IMR-90 (cell line): ENCODE data around the gene CUX1. TPM values are rescaled to one million over a fixed set of nuclear protein-coding genes. Genes with fewer than 3 reads are reported as not detected.

Source experiments
- ATAC-seq: fragments of 200-7000 bp; cut with Tn5 transposase; 2 replicates; pipeline ENCODE4 v1.9.1; 2020; ENCODE audit warnings: low read depth, mild to moderate bottlenecking, moderate library complexity
- BruUV-seq: library from RNA; stranded (reverse); fragments of 400-500 nt; replicated peaks from 2 replicates; lab custom pipeline; 2021; lab: Mats Ljungman, UMichigan
- CTCF ChIA-PET: fragments of 300-600 bp; formaldehyde crosslinking; extraction: SDS; loops from one replicate; lab custom pipeline; 2021; ENCODE audit warnings: antibody characterized with exemption; lab: Yijun Ruan, JAX
- POLR2A ChIA-PET: fragments of 300-600 bp; sonication (Branson Sonifier 250); formaldehyde crosslinking; loops from one replicate; lab custom pipeline; 2022; ENCODE audit warnings: antibody characterized with exemption; ENCODE audit not compliant: unreplicated experiment; lab: Charles Lee
- DNase-seq: peaks from one replicate; pipeline ENCODE4 v3.0.0; 2013
- H2AFZ ChIP-seq: replicated peaks from 2 replicates; pipeline ENCODE3; 2013; ENCODE audit warnings: low read length, mild to moderate bottlenecking; ENCODE audit not compliant: poor library complexity
- H2AK5ac ChIP-seq: 2 replicates; pipeline ENCODE4 v1.6.1; 2013; ENCODE audit warnings: low read depth, low read length, inconsistent platforms
- H2AK9ac ChIP-seq: replicated peaks from 2 replicates; pipeline ENCODE3; 2013; ENCODE audit warnings: mild to moderate bottlenecking, low read depth, low read length, moderate library complexity; ENCODE audit not compliant: poor library complexity
- H2BK120ac ChIP-seq: 2 replicates; pipeline ENCODE4 v1.6.1; 2013; ENCODE audit warnings: low read depth, low read length, inconsistent platforms
- H2BK15ac ChIP-seq: 3 replicates; pipeline ENCODE4 v1.6.1; 2013; ENCODE audit warnings: low read depth, low read length, inconsistent platforms
- H2BK20ac ChIP-seq: 2 replicates; pipeline ENCODE4 v1.6.1; 2013; ENCODE audit warnings: low read depth, mild to moderate bottlenecking, inconsistent platforms, low read length, moderate library complexity
- H2BK5ac ChIP-seq: 2 replicates; pipeline ENCODE4 v1.6.1; 2013; ENCODE audit warnings: mild to moderate bottlenecking, low read depth, low read length, inconsistent platforms; ENCODE audit not compliant: poor library complexity, severe bottlenecking
- H3K14ac ChIP-seq: replicated peaks from 2 replicates; pipeline ENCODE4 v1.6.1; 2013; ENCODE audit warnings: low read depth, low read length, inconsistent platforms
- H3K18ac ChIP-seq: 2 replicates; pipeline ENCODE4 v1.6.1; 2013; ENCODE audit warnings: low read depth, low read length, control low read depth
- H3K23ac ChIP-seq: 2 replicates; pipeline ENCODE4 v1.6.1; 2013; ENCODE audit warnings: low read depth, low read length, inconsistent platforms
- H3K27ac ChIP-seq: 2 replicates; pipeline ENCODE4 v1.5.1; 2013; ENCODE audit warnings: mild to moderate bottlenecking, control low read depth, low read length; ENCODE audit not compliant: insufficient read depth
- H3K27me3 ChIP-seq: 2 replicates; pipeline ENCODE4 v1.6.1; 2013; ENCODE audit warnings: low read length; ENCODE audit not compliant: control insufficient read depth, insufficient read depth
- H3K36me3 ChIP-seq: 2 replicates; pipeline ENCODE4 v1.6.1; 2013; ENCODE audit warnings: low read length, mixed read lengths; ENCODE audit not compliant: control insufficient read depth, insufficient read depth
- H3K4ac ChIP-seq: 2 replicates; pipeline ENCODE4 v1.6.1; 2013; ENCODE audit warnings: low read depth, low read length, inconsistent platforms
- H3K4me1 ChIP-seq: 2 replicates; pipeline ENCODE4 v1.6.1; 2013; ENCODE audit warnings: low read length, mixed read lengths; ENCODE audit not compliant: control insufficient read depth, insufficient read depth
- H3K4me2 ChIP-seq: 2 replicates; pipeline ENCODE4 v1.6.1; 2013; ENCODE audit warnings: low read depth, mild to moderate bottlenecking, control low read depth, low read length, moderate library complexity
- H3K4me3 ChIP-seq: 2 replicates; pipeline ENCODE4 v1.5.1; 2013; ENCODE audit warnings: low read depth, mild to moderate bottlenecking, control low read depth, low read length, moderate library complexity; ENCODE audit not compliant: insufficient read depth
- H3K56ac ChIP-seq: 2 replicates; pipeline ENCODE4 v1.6.1; 2013; ENCODE audit warnings: low read length, inconsistent platforms; ENCODE audit not compliant: insufficient read depth; ENCODE audit errors: extremely low read depth
- H3K79me1 ChIP-seq, 2 experiments: 2 replicates each; pipeline ENCODE4 v1.6.1; 2013; ENCODE audit warnings: low read length in 2 of 2, inconsistent platforms in 1 of 2, low read depth in 1 of 2
- H3K9ac ChIP-seq: 2 replicates; pipeline ENCODE4 v1.6.1; 2013; ENCODE audit warnings: low read depth, low read length, control low read depth
- H3K9me1 ChIP-seq: 2 replicates; pipeline ENCODE4 v1.6.1; 2013; ENCODE audit warnings: low read length, inconsistent platforms; ENCODE audit not compliant: insufficient read depth
- H3K9me3 ChIP-seq: 2 replicates; pipeline ENCODE4 v1.6.1; 2013; ENCODE audit warnings: low read length; ENCODE audit not compliant: control insufficient read depth, insufficient read depth
- H4K20me1 ChIP-seq: 2 replicates; pipeline ENCODE4 v1.6.1; 2013; ENCODE audit warnings: low read length, inconsistent platforms; ENCODE audit not compliant: insufficient read depth
- H4K5ac ChIP-seq: 2 replicates; pipeline ENCODE4 v1.6.1; 2013; ENCODE audit warnings: mild to moderate bottlenecking, low read depth, low read length, control low read depth
- H4K8ac ChIP-seq, 2 experiments: 2 replicates each; pipeline ENCODE4 v1.6.1; 2013; ENCODE audit warnings: low read depth in 2 of 2, low read length in 2 of 2, control low read depth in 1 of 2, inconsistent platforms in 1 of 2
- H4K91ac ChIP-seq: 2 replicates; pipeline ENCODE4 v1.6.1; 2013; ENCODE audit warnings: low read depth, low read length, inconsistent platforms; ENCODE audit not compliant: insufficient read depth
- BHLHE40 ChIP-seq: fragments of 150-350 bp; IDR thresholded peaks from 2 replicates; pipeline ENCODE4 v1.6.1; 2016; ENCODE audit warnings: mild to moderate bottlenecking, low read depth, low read length
- CEBPB ChIP-seq: IDR thresholded peaks from 2 replicates; pipeline ENCODE4 v1.6.1; 2012; ENCODE audit warnings: low read depth, low read length, improper control_type of control experiment
- CHD1 ChIP-seq: IDR thresholded peaks from 2 replicates; pipeline ENCODE4 v1.6.1; 2012; ENCODE audit warnings: low read depth, low read length, improper control_type of control experiment
- MAZ ChIP-seq: IDR thresholded peaks from 2 replicates; pipeline ENCODE4 v1.6.1; 2012; ENCODE audit warnings: low read depth, mild to moderate bottlenecking, low read length, improper control_type of control experiment, moderate library complexity, borderline replicate concordance
- MXI1 ChIP-seq: IDR thresholded peaks from 2 replicates; pipeline ENCODE4 v1.6.1; 2012; ENCODE audit warnings: low read depth, mild to moderate bottlenecking, low read length, moderate library complexity, borderline replicate concordance
- NFE2L2 ChIP-seq: fragments of 150-350 bp; IDR thresholded peaks from 2 replicates; pipeline ENCODE4 v1.6.1; 2016; ENCODE audit warnings: low read depth, mild to moderate bottlenecking, low read length
- POLR2A ChIP-seq: IDR thresholded peaks from 2 replicates; pipeline ENCODE4 v1.6.1; 2012; ENCODE audit warnings: mild to moderate bottlenecking, low read depth, low read length
- RAD21 ChIP-seq: IDR thresholded peaks from 2 replicates; pipeline ENCODE4 v1.6.1; 2012; ENCODE audit warnings: low read length, improper control_type of control experiment
- RCOR1 ChIP-seq: IDR thresholded peaks from 2 replicates; pipeline ENCODE4 v1.6.1; 2012; ENCODE audit warnings: mild to moderate bottlenecking, low read length, improper control_type of control experiment; ENCODE audit not compliant: insufficient replicate concordance
- WGBS, 2 experiments: methylation state at CpG; one replicate each; pipeline versions ENCODE4 v1.1.5 to v1.1.7; 2013; ENCODE audit warnings: missing lambda C conversion rate in 2 of 2; ENCODE audit not compliant: insufficient read length in 1 of 2; ENCODE audit errors: extremely low coverage in 2 of 2; 5-methylcytosine and 5-hydroxymethylcytosine counted together
- dilution Hi-C: fragments of 300-500 bp; cut with HindIII; formaldehyde crosslinking; loops from one replicate; pipeline ENCODE4 v1.14.3; 2018; ENCODE audit warnings: low sequenced_read_pairs; ENCODE audit not compliant: unreplicated experiment
- in situ Hi-C: fragments of 300-500 bp; cut with MboI; formaldehyde crosslinking; loops from 3 replicates; pipeline ENCODE4 v1.14.3; 2019; ENCODE audit warnings: low sequenced_read_pairs, inconsistent platforms, mixed read lengths
- intact Hi-C: fragments of 100-400 bp; cut with micrococcal nuclease; formaldehyde crosslinking; loops from 2 replicates; pipeline ENCODE4 v1.10.0; 2022
- polyA plus RNA-seq, 3 experiments: library from polyadenylated mRNA; depleted of rRNA; stranded (reverse); fragments of >200 nt; gene quantifications; 2 replicates each; pipeline ENCODE4 v1.2.3, GENCODE V29; 2012; ENCODE audit warnings: low replicate concordance in 1 of 3
- total RNA-seq: library from RNA; depleted of rRNA; stranded (reverse); fragments of >200 nt; gene quantifications from 2 replicates; pipeline ENCODE4 v1.2.3, GENCODE V29; 2012
- TF ChIP-seq, protein P1 (sequence below): fragments of 150-350 bp; IDR thresholded peaks from 2 replicates; pipeline ENCODE4 v1.6.1; 2016; ENCODE audit warnings: low read depth, mild to moderate bottlenecking, low read length, moderate library complexity, borderline replicate concordance
- TF ChIP-seq, protein P2 (sequence below): conservative IDR thresholded peaks from 2 replicates; pipeline ENCODE4 v1.5.1; 2012; ENCODE audit warnings: mild to moderate bottlenecking, low read depth, low read length, improper control_type of control experiment
- TF ChIP-seq, protein P3 (sequence below): fragments of 150-350 bp; IDR thresholded peaks from 2 replicates; pipeline ENCODE4 v1.6.1; 2017; ENCODE audit warnings: mild to moderate bottlenecking, antibody characterized with exemption, low read length, low read depth

Gene CUX1
- total and polyA plus RNA-seq, 2 of the 4 experiments (the other 2 are of a cell fraction) = 19.7 to 46.4 TPM

DNA sequence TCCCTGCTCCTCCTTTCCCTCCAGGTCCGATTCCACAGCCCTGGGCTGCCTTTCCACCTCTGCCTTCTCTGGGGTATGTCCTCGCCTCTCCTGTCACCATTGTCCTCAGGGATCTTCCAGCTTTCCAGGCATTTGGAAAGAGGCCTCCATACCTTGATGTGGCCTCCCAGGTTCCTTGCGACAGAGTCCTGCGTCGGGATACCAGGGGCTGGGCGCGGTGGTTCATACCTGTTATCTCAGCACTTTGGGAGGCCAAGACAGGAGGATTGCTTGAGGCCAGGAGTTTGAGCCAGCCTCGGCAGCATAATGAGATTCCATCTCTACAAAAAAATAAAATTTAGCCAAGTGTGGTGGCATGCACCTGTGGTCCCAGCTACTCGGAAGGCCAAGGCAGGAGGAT lies 171.1 kb downstream of the CUX1 start:
- Histone ChIP-seq H4K5ac (no peak overlapping the region), H3K79me1 (peaks cover 43 to 60% of the 10 kb centered on the region in 2 experiments), H3K9ac (no peak overlapping the region), H3K36me3 (peaks cover under 1% of the 10 kb centered on the region), H3K56ac (no peak overlapping the region), H2BK20ac (no peak overlapping the region), H3K4me1 (peaks cover 7% of the 10 kb centered on the region; the same call in 1 of the 2 replicates), H3K4me3 (no peak overlapping the region), H3K18ac (no peak overlapping the region), H4K8ac (no peak overlapping the region), H3K9me1 (peaks cover 16% of the 10 kb centered on the region), H2AFZ (no peak overlapping the region), H3K9me3 (no peaks in the 10 kb centered on the region; the same call in 1 of the 2 replicates), H3K27ac (no peak overlapping the region), H2BK5ac (no peak overlapping the region), H3K4me2 (no peak overlapping the region), H4K20me1 (peaks cover 36% of the 10 kb centered on the region), H3K27me3 (no peaks in the 10 kb centered on the region), H3K23ac (no peak overlapping the region), H2AK5ac (no peak overlapping the region), H2AK9ac (no peak overlapping the region), H3K14ac (no peak overlapping the region), H2BK120ac (no peak overlapping the region), H4K91ac (no peak overlapping the region), H2BK15ac (no peak overlapping the region), H3K4ac (no peak overlapping the region)
- ChIA-PET CTCF (interaction anchor here (0.6 kb wide), 1 partner anchor 9 kb away, joined by 4 read pairs; no protein-coding TSS in a partner anchor), POLR2A (no interaction called here)
- 80% methylated on average over 1 of the region's 9 CpGs; no CpG with 5 or more reads in 1 of the 2 experiments for WGBS, 2 experiments
- BruUV-seq = no TSS peak
- intact Hi-C loops (no loop called here), dilution Hi-C loops (no loop called here), in situ Hi-C loops (no loop called here)
- DNase-seq = no peak
- TF ChIP-seq, protein P1, sequence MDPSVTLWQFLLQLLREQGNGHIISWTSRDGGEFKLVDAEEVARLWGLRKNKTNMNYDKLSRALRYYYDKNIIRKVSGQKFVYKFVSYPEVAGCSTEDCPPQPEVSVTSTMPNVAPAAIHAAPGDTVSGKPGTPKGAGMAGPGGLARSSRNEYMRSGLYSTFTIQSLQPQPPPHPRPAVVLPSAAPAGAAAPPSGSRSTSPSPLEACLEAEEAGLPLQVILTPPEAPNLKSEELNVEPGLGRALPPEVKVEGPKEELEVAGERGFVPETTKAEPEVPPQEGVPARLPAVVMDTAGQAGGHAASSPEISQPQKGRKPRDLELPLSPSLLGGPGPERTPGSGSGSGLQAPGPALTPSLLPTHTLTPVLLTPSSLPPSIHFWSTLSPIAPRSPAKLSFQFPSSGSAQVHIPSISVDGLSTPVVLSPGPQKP = no peak
- TF ChIP-seq MXI1 (no peak), CEBPB (no peak), RCOR1 (no peak), CHD1 (no peak), RAD21 (no peak), POLR2A (no peak), NFE2L2 (no peak), BHLHE40 (no peak), MAZ (no peak)
- TF ChIP-seq, protein P2, sequence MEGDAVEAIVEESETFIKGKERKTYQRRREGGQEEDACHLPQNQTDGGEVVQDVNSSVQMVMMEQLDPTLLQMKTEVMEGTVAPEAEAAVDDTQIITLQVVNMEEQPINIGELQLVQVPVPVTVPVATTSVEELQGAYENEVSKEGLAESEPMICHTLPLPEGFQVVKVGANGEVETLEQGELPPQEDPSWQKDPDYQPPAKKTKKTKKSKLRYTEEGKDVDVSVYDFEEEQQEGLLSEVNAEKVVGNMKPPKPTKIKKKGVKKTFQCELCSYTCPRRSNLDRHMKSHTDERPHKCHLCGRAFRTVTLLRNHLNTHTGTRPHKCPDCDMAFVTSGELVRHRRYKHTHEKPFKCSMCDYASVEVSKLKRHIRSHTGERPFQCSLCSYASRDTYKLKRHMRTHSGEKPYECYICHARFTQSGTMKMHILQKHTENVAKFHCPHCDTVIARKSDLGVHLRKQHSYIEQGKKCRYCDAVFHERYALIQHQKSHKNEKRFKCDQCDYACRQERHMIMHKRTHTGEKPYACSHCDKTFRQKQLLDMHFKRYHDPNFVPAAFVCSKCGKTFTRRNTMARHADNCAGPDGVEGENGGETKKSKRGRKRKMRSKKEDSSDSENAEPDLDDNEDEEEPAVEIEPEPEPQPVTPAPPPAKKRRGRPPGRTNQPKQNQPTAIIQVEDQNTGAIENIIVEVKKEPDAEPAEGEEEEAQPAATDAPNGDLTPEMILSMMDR = no peak
- TF ChIP-seq, protein P3, sequence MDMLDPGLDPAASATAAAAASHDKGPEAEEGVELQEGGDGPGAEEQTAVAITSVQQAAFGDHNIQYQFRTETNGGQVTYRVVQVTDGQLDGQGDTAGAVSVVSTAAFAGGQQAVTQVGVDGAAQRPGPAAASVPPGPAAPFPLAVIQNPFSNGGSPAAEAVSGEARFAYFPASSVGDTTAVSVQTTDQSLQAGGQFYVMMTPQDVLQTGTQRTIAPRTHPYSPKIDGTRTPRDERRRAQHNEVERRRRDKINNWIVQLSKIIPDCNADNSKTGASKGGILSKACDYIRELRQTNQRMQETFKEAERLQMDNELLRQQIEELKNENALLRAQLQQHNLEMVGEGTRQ = no peak
- ATAC-seq = no peak
